CD14-positive monocyte (primary cell): ENCODE measurements around the gene CNNM3. TPM values are rescaled to one million over a fixed set of nuclear protein-coding genes. Genes with fewer than 3 reads are reported as not detected.

Experiments
- DNase-seq, 3 donors: peaks; one replicate each; pipeline ENCODE4 v3.0.0-alpha.2; 2011 to 2022
- H2AFZ ChIP-seq: 2 replicates; pipeline ENCODE4 v1.6.0; 2012; ENCODE audit warnings: mild to moderate bottlenecking, low read depth, low read length, inconsistent platforms; ENCODE audit not compliant: insufficient read depth, poor library complexity, severe bottlenecking
- H3K27ac ChIP-seq, 2 donors: 1 replicate in 1 of 2; 2 replicates in 1 of 2; pipeline ENCODE4 v1.5.1; 2012 to 2013; ENCODE audit warnings: low read length in 2 of 2, control low read depth in 1 of 2, inconsistent platforms in 1 of 2, low read depth in 1 of 2, mild to moderate bottlenecking in 1 of 2
- H3K27me3 ChIP-seq, 2 donors: one replicate each; pipeline versions ENCODE4 v1.6.0 to v1.6.1; 2011 to 2013; ENCODE audit warnings: low read length in 2 of 2; ENCODE audit not compliant: control insufficient read depth in 2 of 2, insufficient read depth in 2 of 2
- H3K36me3 ChIP-seq, 2 donors: replicated peaks in 1 of 2; 1 replicate in 1 of 2; 2 replicates in 1 of 2; pipeline versions ENCODE4 v1.5.1 to v1.6.1; 2012 to 2013; ENCODE audit warnings: low read length in 2 of 2, control low read depth in 1 of 2, inconsistent platforms in 1 of 2, mild to moderate bottlenecking in 1 of 2; ENCODE audit not compliant: insufficient read depth in 2 of 2, control insufficient read depth in 1 of 2
- H3K4me1 ChIP-seq, 2 donors: 1 replicate in 1 of 2; 2 replicates in 1 of 2; pipeline versions ENCODE4 v1.5.1 to v1.6.1; 2012 to 2013; ENCODE audit warnings: low read length in 2 of 2, control low read depth in 1 of 2, inconsistent platforms in 1 of 2, mild to moderate bottlenecking in 1 of 2, moderate library complexity in 1 of 2; ENCODE audit not compliant: insufficient read depth in 2 of 2, control insufficient read depth in 1 of 2
- H3K4me2 ChIP-seq: replicated peaks from 2 replicates; pipeline ENCODE3; 2012; ENCODE audit warnings: low read length, moderate library complexity, mild to moderate bottlenecking; ENCODE audit not compliant: poor library complexity, severe bottlenecking; ENCODE audit errors: extremely low read depth
- H3K4me3 ChIP-seq, 3 experiments: fragments of 200-600 bp in 1 of 3; sonication (generic) in 1 of 3; replicated peaks in 1 of 3; 1 replicate in 2 of 3; 2 replicates in 1 of 3; pipeline ENCODE4 v1.5.1; 2011 to 2013; ENCODE audit warnings: low read length in 3 of 3, mild to moderate bottlenecking in 3 of 3, control low read depth in 2 of 3, low read depth in 2 of 3, inconsistent platforms in 1 of 3, moderate library complexity in 1 of 3
- H3K79me2 ChIP-seq: 2 replicates; pipeline ENCODE4 v1.6.0; 2012; ENCODE audit warnings: mild to moderate bottlenecking, control low read depth, inconsistent platforms, low read length, moderate library complexity; ENCODE audit not compliant: insufficient read depth
- H3K9ac ChIP-seq: 2 replicates; pipeline ENCODE4 v1.6.0; 2017; ENCODE audit warnings: low read length, mild to moderate bottlenecking; ENCODE audit not compliant: insufficient read depth, poor library complexity, severe bottlenecking
- H3K9me3 ChIP-seq, 2 donors: replicated peaks in 1 of 2; 1 replicate in 1 of 2; 2 replicates in 1 of 2; pipeline versions ENCODE4 v1.5.1 to v1.6.1; 2012 to 2013; ENCODE audit warnings: low read length in 2 of 2, control low read depth in 1 of 2; ENCODE audit not compliant: control insufficient read depth in 1 of 2, insufficient read depth in 1 of 2
- H4K20me1 ChIP-seq: 2 replicates; pipeline ENCODE4 v1.6.0; 2012; ENCODE audit warnings: mild to moderate bottlenecking, low read length, control low read depth, moderate library complexity; ENCODE audit not compliant: insufficient read depth
- H3K27ac Mint-ChIP-seq, 7 donors: one replicate each; pipeline ENCODE4 v1.8.0; 2020; ENCODE audit warnings: mild to moderate bottlenecking in 7 of 7, mixed read lengths in 7 of 7, moderate library complexity in 6 of 7, inconsistent platforms in 2 of 7
- H3K27me3 Mint-ChIP-seq, 3 donors: one replicate each; pipeline ENCODE4 v1.8.0; 2021 to 2022; ENCODE audit warnings: low read depth in 3 of 3, mild to moderate bottlenecking in 3 of 3, mixed read lengths in 3 of 3, moderate library complexity in 3 of 3, inconsistent platforms in 1 of 3
- H3K36me3 Mint-ChIP-seq, 2 donors: one replicate each; pipeline ENCODE4 v1.8.0; 2020; ENCODE audit warnings: mixed read lengths in 2 of 2, inconsistent platforms in 1 of 2, mild to moderate bottlenecking in 1 of 2
- H3K4me1 Mint-ChIP-seq: one replicate; pipeline ENCODE4 v1.8.0; 2020; ENCODE audit warnings: mild to moderate bottlenecking, mixed read lengths
- H3K4me3 Mint-ChIP-seq, 2 donors: one replicate each; pipeline ENCODE4 v1.8.0; 2020; ENCODE audit warnings: mild to moderate bottlenecking in 2 of 2, mixed read lengths in 2 of 2, moderate library complexity in 1 of 2
- H3K9me3 Mint-ChIP-seq, 7 donors: one replicate each; pipeline ENCODE4 v1.8.0; 2020 to 2022; ENCODE audit warnings: mixed read lengths in 7 of 7, mild to moderate bottlenecking in 6 of 7, moderate library complexity in 6 of 7, inconsistent platforms in 2 of 7
- WGBS: methylation state at CpG from one replicate; pipeline ENCODE4 v1.1.5; 2013; ENCODE audit warnings: missing lambda C conversion rate; ENCODE audit not compliant: insufficient coverage; 5-methylcytosine and 5-hydroxymethylcytosine counted together
- intact Hi-C, 2 donors: fragments of 100-400 bp; cut with micrococcal nuclease; formaldehyde crosslinking; loops; one replicate each; pipeline versions ENCODE4 v1.15.0 to v1.15.1; 2023
- polyA plus RNA-seq, 3 donors: library from polyadenylated mRNA; depleted of rRNA in 1 of 3; unstranded in 2 of 3; stranded (reverse) in 1 of 3; fragments of 300-500 nt in 2 of 3; fragments of >200 nt in 1 of 3; fragmentation: Illumina TruSeq in 2 of 3; gene quantifications; 1 replicate in 2 of 3; 2 replicates in 1 of 3; pipeline ENCODE4 v1.2.3, GENCODE V29; 2012 to 2021
- TF ChIP-seq, protein P1 (sequence below): fragments of 200-600 bp; IDR thresholded peaks from one replicate; pipeline ENCODE4 v1.8.0; 2022; ENCODE audit warnings: antibody characterized with exemption, mild to moderate bottlenecking

CNNM3 gene
- polyA plus RNA-seq, 3 donors, result 1.2 to 12.0 (median 4.9) TPM

DNA sequence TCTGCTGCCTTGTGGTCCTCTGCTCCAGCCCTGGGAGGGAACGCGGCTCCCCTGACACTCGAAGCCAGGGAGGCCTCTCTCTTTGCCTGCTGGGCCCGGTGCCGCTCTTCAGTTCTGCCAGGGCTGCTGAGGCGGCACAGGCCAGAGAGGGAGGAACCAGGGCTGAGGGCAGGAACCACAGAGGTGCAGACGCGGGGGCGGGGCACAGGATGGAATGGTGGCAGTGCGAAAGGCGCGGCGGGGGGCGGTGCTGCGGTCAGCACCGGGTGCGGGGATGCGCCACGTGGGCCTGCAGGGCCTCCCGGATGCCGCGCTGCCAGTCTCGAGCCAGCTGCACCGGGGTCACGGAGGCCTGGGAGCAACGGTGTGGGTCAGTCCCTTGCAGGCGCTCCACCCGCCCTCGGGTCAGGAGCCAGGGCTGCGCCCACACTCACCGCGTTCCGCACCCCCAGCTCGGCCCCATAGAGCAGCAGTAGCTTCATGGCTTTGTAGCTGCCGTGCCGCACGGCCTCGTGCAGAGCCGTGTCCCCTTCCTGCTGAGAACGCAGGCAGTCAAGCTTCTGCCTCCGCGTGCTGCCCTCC is 23.3 kb downstream of the CNNM3 start:
- Histone ChIP-seq H3K4me1 (peaks cover 6 to 12% of the 10 kb centered on the region in 2 donors), H4K20me1 (no peaks in the 10 kb centered on the region), H3K4me2 (peak overlapping the region; percentile 59), H3K4me3 (peak overlapping the region in 1 of 3 experiments; percentile 48), H2AFZ (no peak overlapping the region), H3K9me3 (no peaks in the 10 kb centered on the region), H3K79me2 (no peaks in the 10 kb centered on the region), H3K27ac (no peak overlapping the region), H3K27me3 (no peaks in the 10 kb centered on the region), H3K9ac (peak overlapping the region; percentile 16), H3K36me3 (peaks cover 6 to 19% of the 10 kb centered on the region in 2 donors)
- Mint-ChIP-seq H3K27me3 (peaks cover 0 to 2% (median 0%) of the 10 kb centered on the region in 3 donors), H3K4me3 (peak overlapping the region; percentile 48 to 56), H3K27ac (peak overlapping the region in 2 of 7 donors; percentile 57 to 71), H3K36me3 (peaks cover 20 to 26% of the 10 kb centered on the region in 2 donors), H3K4me1 (peaks cover 18% of the 10 kb centered on the region), H3K9me3 (no peaks in the 10 kb centered on the region)
- WGBS, result 3% methylated on average over 42 of the region's 42 CpGs
- TF ChIP-seq, protein P1, sequence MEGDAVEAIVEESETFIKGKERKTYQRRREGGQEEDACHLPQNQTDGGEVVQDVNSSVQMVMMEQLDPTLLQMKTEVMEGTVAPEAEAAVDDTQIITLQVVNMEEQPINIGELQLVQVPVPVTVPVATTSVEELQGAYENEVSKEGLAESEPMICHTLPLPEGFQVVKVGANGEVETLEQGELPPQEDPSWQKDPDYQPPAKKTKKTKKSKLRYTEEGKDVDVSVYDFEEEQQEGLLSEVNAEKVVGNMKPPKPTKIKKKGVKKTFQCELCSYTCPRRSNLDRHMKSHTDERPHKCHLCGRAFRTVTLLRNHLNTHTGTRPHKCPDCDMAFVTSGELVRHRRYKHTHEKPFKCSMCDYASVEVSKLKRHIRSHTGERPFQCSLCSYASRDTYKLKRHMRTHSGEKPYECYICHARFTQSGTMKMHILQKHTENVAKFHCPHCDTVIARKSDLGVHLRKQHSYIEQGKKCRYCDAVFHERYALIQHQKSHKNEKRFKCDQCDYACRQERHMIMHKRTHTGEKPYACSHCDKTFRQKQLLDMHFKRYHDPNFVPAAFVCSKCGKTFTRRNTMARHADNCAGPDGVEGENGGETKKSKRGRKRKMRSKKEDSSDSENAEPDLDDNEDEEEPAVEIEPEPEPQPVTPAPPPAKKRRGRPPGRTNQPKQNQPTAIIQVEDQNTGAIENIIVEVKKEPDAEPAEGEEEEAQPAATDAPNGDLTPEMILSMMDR, result no peak
- no peak for DNase-seq
- intact Hi-C loops, result no loop called here

DNA sequence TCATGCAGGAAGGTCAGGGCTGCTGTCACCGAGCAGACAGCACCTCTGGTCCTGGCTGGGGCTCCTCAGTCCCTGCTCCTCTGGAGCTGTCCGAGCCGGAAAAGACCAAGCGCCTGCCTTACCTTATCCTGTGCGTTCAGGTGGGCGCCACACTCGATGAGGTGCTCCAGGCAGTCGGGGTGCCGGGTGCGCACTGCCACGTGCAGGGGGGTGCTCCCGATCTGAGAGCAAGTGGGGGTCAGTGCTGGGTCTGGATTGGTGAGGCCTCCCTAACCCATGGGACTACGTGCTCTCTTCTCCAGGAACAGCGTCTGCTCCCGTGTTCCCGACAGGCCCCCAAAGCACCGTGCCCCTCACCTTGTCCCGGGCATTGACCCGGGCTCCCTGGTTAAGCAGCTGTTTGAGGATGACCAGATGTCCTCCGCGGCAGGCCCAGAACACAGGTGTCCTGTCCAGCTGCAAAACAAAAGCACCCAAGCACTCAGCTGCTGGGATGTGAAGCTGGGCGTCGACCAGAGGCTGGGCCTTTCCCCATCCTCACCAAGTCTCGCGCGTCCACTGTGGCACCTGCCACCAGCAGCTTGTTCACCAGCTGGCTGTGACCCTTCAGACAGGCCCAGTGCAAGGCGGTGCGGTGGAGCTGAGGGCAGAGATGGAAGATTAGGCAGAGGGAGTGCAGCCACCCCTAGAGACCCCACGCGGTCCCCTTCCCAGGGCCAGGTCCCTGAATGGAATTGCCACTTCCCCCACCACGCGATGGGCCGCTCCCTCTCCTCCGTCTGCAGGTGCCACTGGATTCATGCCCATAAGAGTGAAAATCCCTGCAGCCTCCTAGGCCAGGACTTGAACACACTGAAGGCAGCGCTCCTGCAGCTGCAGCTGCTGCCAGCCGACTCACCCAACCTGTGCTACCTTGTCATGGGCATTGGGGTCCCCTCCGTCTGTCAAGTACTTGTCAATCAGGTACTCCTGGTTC is 24.1 kb downstream of the CNNM3 start:
- no peak overlapping the region for H2AFZ ChIP-seq
- no peaks in the 10 kb centered on the region for H3K79me2 ChIP-seq
- intact Hi-C loops, result no loop called here
- no peak overlapping the region for H3K9ac ChIP-seq
- Mint-ChIP-seq H3K27ac (no peak overlapping the region), H3K4me3 (peak overlapping the region in 1 of 2 donors; percentile 48), H3K4me1 (peaks cover 18% of the 10 kb centered on the region), H3K27me3 (peaks cover 0 to 2% (median 0%) of the 10 kb centered on the region in 3 donors), H3K9me3 (no peaks in the 10 kb centered on the region), H3K36me3 (peaks cover 16 to 23% of the 10 kb centered on the region in 2 donors)
- H3K36me3 ChIP-seq, result peaks cover under 1 to 11% of the 10 kb centered on the region in 2 donors
- H3K4me3 ChIP-seq, result peak overlapping the region in 1 of 3 experiments; percentile 48
- peaks cover 6 to 12% of the 10 kb centered on the region in 2 donors for H3K4me1 ChIP-seq
- H3K27ac ChIP-seq, result no peak overlapping the region
- peak overlapping the region; percentile 59 for H3K4me2 ChIP-seq
- no peak for DNase-seq
- H3K27me3 ChIP-seq, result no peaks in the 10 kb centered on the region
- no peaks in the 10 kb centered on the region for H4K20me1 ChIP-seq
- WGBS, result 94% methylated on average over 34 of the region's 37 CpGs
- no peaks in the 10 kb centered on the region for H3K9me3 ChIP-seq
- TF ChIP-seq, protein P1, result no peak
